ENCODE data around the gene INO80B. TPM values are rescaled to one million over a fixed set of nuclear protein-coding genes. Genes with fewer than 3 reads are reported as not detected.

The INO80B gene
- total RNA-seq, 1 donor from 2014 or later: 8.7 TPM

- no peaks in the 10 kb centered on the region for H4K20me1 ChIP-seq (ENCODE audit: low read depth)
- no peak for DNase-seq (ENCODE audit: low spot score)
- H3K27me3 Mint-ChIP-seq (ENCODE audit: insufficient read depth, low read depth): peaks cover 4% of the 10 kb centered on the region
Observed at GRCh38 chr2:74413001-74413698, 41.7 kb upstream of the INO80B start.

GRCh38 chr2:74414441-74414840, 40.4 kb upstream of the INO80B start:
- H3K4me1 ChIP-seq: no peaks in the 10 kb centered on the region
- no peak overlapping the region for H3K9ac ChIP-seq
- H3K9me3 ChIP-seq (ENCODE audit: low read depth): no peaks in the 10 kb centered on the region
- H2AFZ ChIP-seq (replicated peaks): no peak overlapping the region
- Mint-ChIP-seq H3K4me1 (peaks cover 2% of the 10 kb centered on the region), H3K9me3 (no peaks in the 10 kb centered on the region), H3K27me3 (ENCODE audit: insufficient read depth, low read depth) (peaks cover 2% of the 10 kb centered on the region), H3K36me3 (no peaks in the 10 kb centered on the region), H3K27ac (no peak overlapping the region), H3K4me3 (no peak overlapping the region)
- H3K36me3 ChIP-seq: no peaks in the 10 kb centered on the region
- no peaks in the 10 kb centered on the region for H4K20me1 ChIP-seq (ENCODE audit: low read depth)
- H3K27me3 ChIP-seq: no peaks in the 10 kb centered on the region
- DNase-seq (ENCODE audit: low spot score): no peak
- H3K4me2 ChIP-seq: no peak overlapping the region
- no peaks in the 10 kb centered on the region for H3K79me2 ChIP-seq (ENCODE audit: low read depth)
- no peaks in the 10 kb centered on the region for H3F3A ChIP-seq (ENCODE audit: low read depth)
- no peak overlapping the region for H3K4me3 ChIP-seq
- no peak for TF ChIP-seq EZH2phosphoT487 (IDR thresholded peaks at IDR 0.05)
- no peak for TF ChIP-seq EZH2 (IDR thresholded peaks at IDR 0.05)
- TF ChIP-seq CTCF (IDR thresholded peaks at IDR 0.05): no peak
- H3K27ac ChIP-seq: no peak overlapping the region

More at GRCh38 chr2:74413001-74413698, 41.7 kb upstream of the INO80B start:
- Mint-ChIP-seq H3K36me3 (no peaks in the 10 kb centered on the region), H3K9me3 (no peaks in the 10 kb centered on the region), H3K4me1 (peaks cover 2% of the 10 kb centered on the region), H3K4me3 (no peak overlapping the region), H3K27ac (no peak overlapping the region)
- H3K4me2 ChIP-seq: no peak overlapping the region
- TF ChIP-seq CTCF (IDR thresholded peaks at IDR 0.05) (no peak), EZH2 (IDR thresholded peaks at IDR 0.05) (no peak), EZH2phosphoT487 (IDR thresholded peaks at IDR 0.05) (no peak)
- H3K79me2 ChIP-seq (ENCODE audit: low read depth): no peaks in the 10 kb centered on the region
- no peaks in the 10 kb centered on the region for H3K36me3 ChIP-seq
- H3K9me3 ChIP-seq (ENCODE audit: low read depth): no peaks in the 10 kb centered on the region
- no peaks in the 10 kb centered on the region for H3K27me3 ChIP-seq
- H3K9ac ChIP-seq: no peak overlapping the region
- H3F3A ChIP-seq (ENCODE audit: low read depth): no peaks in the 10 kb centered on the region
- no peak overlapping the region for H2AFZ ChIP-seq (replicated peaks)
- no peak overlapping the region for H3K4me3 ChIP-seq
- no peaks in the 10 kb centered on the region for H3K4me1 ChIP-seq
- H3K27ac ChIP-seq: no peak overlapping the region

- H3K4me1 ChIP-seq: no peaks in the 10 kb centered on the region
- no peak overlapping the region for H3K4me2 ChIP-seq
- no peaks in the 10 kb centered on the region for H4K20me1 ChIP-seq (ENCODE audit: low read depth)
- Mint-ChIP-seq H3K4me1 (peaks cover 3% of the 10 kb centered on the region), H3K27ac (no peak overlapping the region), H3K36me3 (no peaks in the 10 kb centered on the region), H3K27me3 (ENCODE audit: insufficient read depth, low read depth) (peaks cover 5% of the 10 kb centered on the region), H3K4me3 (no peak overlapping the region), H3K9me3 (no peaks in the 10 kb centered on the region)
- peaks cover 2% of the 10 kb centered on the region for H3K27me3 ChIP-seq
- H3K36me3 ChIP-seq: no peaks in the 10 kb centered on the region
- TF ChIP-seq CTCF (IDR thresholded peaks at IDR 0.05): no peak
- no peak for TF ChIP-seq EZH2phosphoT487 (IDR thresholded peaks at IDR 0.05)
- TF ChIP-seq EZH2 (IDR thresholded peaks at IDR 0.05): no peak
- no peaks in the 10 kb centered on the region for H3F3A ChIP-seq (ENCODE audit: low read depth)
- DNase-seq (ENCODE audit: low spot score): no peak
- H3K9me3 ChIP-seq (ENCODE audit: low read depth): no peaks in the 10 kb centered on the region
- H3K4me3 ChIP-seq: no peak overlapping the region
- H3K79me2 ChIP-seq (ENCODE audit: low read depth): no peaks in the 10 kb centered on the region
- H3K27ac ChIP-seq: no peak overlapping the region
- no peak overlapping the region for H3K9ac ChIP-seq
- no peak overlapping the region for H2AFZ ChIP-seq (replicated peaks)
Observed at GRCh38 chr2:74414881-74415761, 39.8 kb upstream of the INO80B start.

All from neural progenitor cell (in vitro differentiated cells).